NCI-H510A treated with DMSO at 0.1 percent for 48 hours (cell line): ENCODE data around the gene BICC1.
A peak's percentile ranks its signal among the peaks of the same experiment; 100 is the strongest.

Experiments used
- DNase-seq: peaks from one replicate; lab custom pipeline; 2025; lab: John Stamatoyannopoulos, UW

The BICC1 gene

GRCh38 chr10:58512491-58513187 lies at the start of gene BICC1:
TSS of gene BICC1 (plus strand) at chr10:58512872. CDS start at chr10:58513144, 272 bp downstream.
- peak; percentile 37 for DNase-seq

GRCh38 chr10:58464956-58465355 lies 47.7 kb upstream of the BICC1 start:
- DNase-seq: no peak

- no peak for DNase-seq
Observed at GRCh38 chr10:58465629-58466028, 47.0 kb upstream of the BICC1 start.

- no peak for DNase-seq
Observed at GRCh38 chr10:58467931-58468635, 44.6 kb upstream of the BICC1 start.

GRCh38 chr10:58473976-58474375 lies 38.7 kb upstream of the BICC1 start:
- no peak for DNase-seq

GRCh38 chr10:58475322-58476277 lies 37.1 kb upstream of the BICC1 start:
- DNase-seq: no peak

- DNase-seq: no peak
Observed at GRCh38 chr10:58477122-58477521, 35.5 kb upstream of the BICC1 start.

- DNase-seq: no peak
Observed at GRCh38 chr10:58477902-58478301, 34.8 kb upstream of the BICC1 start.

GRCh38 chr10:58479045-58479444 lies 33.6 kb upstream of the BICC1 start:
- no peak for DNase-seq

GRCh38 chr10:58480321-58480720 lies 32.4 kb upstream of the BICC1 start:
- no peak for DNase-seq

- no peak for DNase-seq
Observed at GRCh38 chr10:58481569-58482109, 31.0 kb upstream of the BICC1 start.

- no peak for DNase-seq
Observed at GRCh38 chr10:58486821-58487220, 25.9 kb upstream of the BICC1 start.

GRCh38 chr10:58488921-58489320 lies 23.8 kb upstream of the BICC1 start:
- no peak for DNase-seq

GRCh38 chr10:58502956-58503355 lies 9.7 kb upstream of the BICC1 start:
- no peak for DNase-seq

GRCh38 chr10:58508316-58508715 lies 4.4 kb upstream of the BICC1 start:
- DNase-seq: no peak

- DNase-seq: no peak
Observed at GRCh38 chr10:58511765-58512490, 744 bp upstream of the BICC1 start.

- DNase-seq: peak; percentile 37
Observed at GRCh38 chr10:58513188-58514110, 777 bp downstream of the BICC1 start.

- DNase-seq: no peak
Observed at GRCh38 chr10:58514111-58514770, 1.6 kb downstream of the BICC1 start.

GRCh38 chr10:58515291-58515941 lies 2.7 kb downstream of the BICC1 start:
- no peak for DNase-seq
